Measurements from ENCODE around the gene PDHA1. TPM values are rescaled to one million over a fixed set of nuclear protein-coding genes. Genes with fewer than 3 reads are reported as not detected.

PDHA1 gene
- total RNA-seq = 100 to 1,000 TPM; 145 to 276 (median 200) TPM

DNA sequence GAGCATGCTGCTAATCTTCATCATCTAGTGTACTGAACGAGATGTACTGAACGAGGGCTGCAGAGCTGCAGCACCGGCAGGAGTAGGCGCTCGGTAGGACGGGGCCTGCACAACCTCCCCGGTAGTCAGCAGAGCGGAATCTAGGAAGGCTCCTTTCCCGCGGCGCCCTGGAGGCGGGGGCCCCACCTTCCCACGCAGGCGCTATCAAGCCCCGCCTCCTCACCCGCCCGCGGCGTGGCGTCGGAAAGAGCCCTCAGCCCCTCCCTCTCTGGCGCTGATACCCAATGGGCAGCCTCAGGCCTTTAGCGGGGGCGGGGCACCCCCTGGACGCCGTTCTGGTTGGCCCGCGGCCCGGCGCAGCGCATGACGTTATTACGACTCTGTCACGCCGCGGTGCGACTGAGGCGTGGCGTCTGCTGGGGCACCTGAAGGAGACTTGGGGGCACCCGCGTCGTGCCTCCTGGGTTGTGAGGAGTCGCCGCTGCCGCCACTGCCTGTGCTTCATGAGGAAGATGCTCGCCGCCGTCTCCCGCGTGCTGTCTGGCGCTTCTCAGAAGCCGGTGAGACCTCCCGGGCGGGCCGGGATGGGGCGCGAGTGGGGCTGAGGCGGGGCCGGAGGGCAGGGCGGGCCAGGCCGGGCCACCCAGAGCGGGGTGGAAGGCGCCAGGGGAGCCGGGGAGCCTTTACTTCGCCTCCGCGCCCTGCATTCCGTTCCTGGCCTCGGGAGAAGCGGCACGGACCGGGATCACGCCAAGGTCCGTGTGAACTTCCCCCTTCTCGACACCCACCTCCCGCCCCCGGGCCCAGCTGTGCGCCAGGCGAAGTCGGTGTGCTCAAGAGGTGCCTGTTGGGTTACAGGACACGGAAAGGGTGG, at the start of gene PDHA1:
TSS of gene PDHA1 (plus strand) at position 393 of the 874 bp plus-strand sequence. CDS start at position 504, 111 bp downstream.
- Histone ChIP-seq H3K4me3 (peak within 1 kb of the TSS; percentile 61 to 91 (median 72)), H3K36me3 (no peaks in the 10 kb centered on the region), H3K4me1 (peaks cover 0 to 3% (median 0%) of the 10 kb centered on the region in 4 donors), H3K27me3 (no peaks in the 10 kb centered on the region), H3K27ac (peak within 1 kb of the TSS; percentile 79 to 95 (median 90)), H3K9me3 (no peaks in the 10 kb centered on the region)
- TF ChIP-seq CTCF (IDR thresholded peaks at IDR 0.05) (peak in 1 of 6 experiments; percentile 2), POLR2A (IDR thresholded peaks at IDR 0.05) (peak; percentile 70 to 76)
- peak; percentile 90 to 97 (median 94) for DNase-seq

DNA sequence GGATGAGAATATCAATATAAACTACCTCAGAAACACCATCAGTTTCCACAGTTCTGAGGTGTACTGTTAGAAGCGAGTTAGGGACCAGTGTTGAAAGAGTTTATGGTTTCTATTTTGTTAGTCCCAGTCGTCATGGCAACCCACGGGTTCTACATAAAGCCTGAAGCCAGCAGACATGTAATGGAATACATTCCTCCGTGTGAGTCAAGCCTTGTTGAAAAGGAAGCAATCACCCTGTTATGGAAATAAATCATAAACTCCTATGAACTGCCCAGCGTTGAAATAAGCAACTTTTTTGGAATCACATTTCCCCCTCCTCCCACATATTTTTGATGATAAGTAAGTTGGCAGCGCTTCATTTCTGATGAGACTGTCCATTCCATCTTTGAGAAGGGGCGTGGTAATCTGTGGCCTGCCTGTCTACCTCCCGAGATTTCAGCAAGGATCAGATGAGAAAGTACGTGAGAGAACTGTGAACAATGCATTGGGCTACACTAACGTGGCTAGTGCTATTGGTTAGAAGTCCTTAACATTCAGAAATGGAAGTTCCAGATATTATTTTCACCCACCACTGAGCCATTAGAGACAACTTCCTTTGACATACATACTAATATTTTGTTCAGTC, 40.4 kb upstream of the PDHA1 start:
- Histone ChIP-seq H3K9me3 (no peaks in the 10 kb centered on the region), H3K27me3 (no peaks in the 10 kb centered on the region), H3K4me3 (no peak overlapping the region), H3K4me1 (no peaks in the 10 kb centered on the region), H3K27ac (no peak overlapping the region), H3K36me3 (no peaks in the 10 kb centered on the region)
- peak in 1 of 3 donors; percentile 47 for DNase-seq
- TF ChIP-seq POLR2A (IDR thresholded peaks at IDR 0.05) = no peak
- TF ChIP-seq CTCF (IDR thresholded peaks at IDR 0.05) = no peak

GRCh38 chrX:19326567-19326966, 17.2 kb upstream of the PDHA1 start:
- H3K9me3 ChIP-seq = no peaks in the 10 kb centered on the region
- H3K27me3 ChIP-seq = no peaks in the 10 kb centered on the region
- no peaks in the 10 kb centered on the region for H3K36me3 ChIP-seq
- TF ChIP-seq POLR2A (IDR thresholded peaks at IDR 0.05) (no peak), CTCF (IDR thresholded peaks at IDR 0.05) (no peak)
- H3K27ac ChIP-seq = no peak overlapping the region
- H3K4me3 ChIP-seq = no peak overlapping the region
- no peak for DNase-seq
- no peaks in the 10 kb centered on the region for H3K4me1 ChIP-seq

DNA sequence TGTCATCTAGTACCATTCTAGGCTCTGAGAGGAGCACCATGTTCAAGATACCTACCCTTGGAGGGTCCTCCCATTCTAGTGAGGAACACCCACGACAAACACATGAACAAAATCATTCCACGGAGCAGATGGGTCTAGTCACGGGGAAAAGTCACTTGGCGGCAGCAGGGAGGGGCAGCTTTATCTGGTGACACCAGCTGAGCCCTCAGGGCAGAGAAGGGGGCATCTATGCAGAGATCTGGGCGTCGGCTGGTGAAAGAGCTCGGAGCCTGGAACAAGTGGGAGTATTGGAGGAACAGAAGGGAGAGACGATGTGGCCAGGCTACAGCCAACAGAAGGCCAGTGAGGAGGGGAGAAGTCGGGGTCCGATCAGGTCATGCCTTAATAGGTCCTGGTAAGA, 11.9 kb upstream of the PDHA1 start:
- no peak overlapping the region for H3K4me3 ChIP-seq
- no peak for TF ChIP-seq POLR2A (IDR thresholded peaks at IDR 0.05)
- TF ChIP-seq CTCF (IDR thresholded peaks at IDR 0.05) = no peak

GRCh38 chrX:19332983-19333382, 10.7 kb upstream of the PDHA1 start:
- H3K27me3 ChIP-seq = no peaks in the 10 kb centered on the region
- no peak overlapping the region for H3K27ac ChIP-seq
- H3K4me1 ChIP-seq = no peaks in the 10 kb centered on the region
- no peak overlapping the region for H3K4me3 ChIP-seq
- H3K36me3 ChIP-seq = no peaks in the 10 kb centered on the region
- no peak for TF ChIP-seq POLR2A (IDR thresholded peaks at IDR 0.05)
- no peak for TF ChIP-seq CTCF (IDR thresholded peaks at IDR 0.05)
- DNase-seq = peak in 1 of 3 donors; percentile 51
- no peaks in the 10 kb centered on the region for H3K9me3 ChIP-seq

More for the DNA sequence above, 11.9 kb upstream of the PDHA1 start:
- Histone ChIP-seq H3K4me1 (no peaks in the 10 kb centered on the region), H3K27me3 (no peaks in the 10 kb centered on the region), H3K27ac (no peak overlapping the region), H3K9me3 (no peaks in the 10 kb centered on the region), H3K36me3 (no peaks in the 10 kb centered on the region)
- DNase-seq = no peak

All from Peyer's patch (tissue), 4 donors.